Naive B cell (primary cell): Measurements from ENCODE around the gene PHACTR3. TPM values are rescaled to one million over a fixed set of nuclear protein-coding genes. Genes with fewer than 3 reads are reported as not detected.
A peak's percentile ranks its signal among the peaks of the same experiment; 100 is the strongest.
"Not testable (repeated sequence)": the region's sequence is repeated elsewhere in the genome, so short reads cannot be mapped to it uniquely, and the experiment has no call there.

Experiments used
- ATAC-seq, 2 donors: fragments of 150-1000 bp; cut with Tn5 transposase; 2 replicates each; pipeline ENCODE4 v1.10.0; 2021; ENCODE audit warnings: low read depth in 2 of 2, mild to moderate bottlenecking in 2 of 2, moderate library complexity in 2 of 2
- DNase-seq: peaks from one replicate; pipeline ENCODE4 v3.0.0; 2022
- H3K27ac Mint-ChIP-seq, 6 donors: one replicate each; pipeline ENCODE4 v1.8.0; 2020 to 2022; ENCODE audit warnings: mild to moderate bottlenecking in 6 of 6, mixed read lengths in 6 of 6, moderate library complexity in 5 of 6, inconsistent platforms in 2 of 6
- H3K27me3 Mint-ChIP-seq, 3 donors: one replicate each; pipeline ENCODE4 v1.8.0; 2021 to 2022; ENCODE audit warnings: mixed read lengths in 3 of 3, mild to moderate bottlenecking in 1 of 3
- H3K36me3 Mint-ChIP-seq, 2 donors: one replicate each; pipeline ENCODE4 v1.8.0; 2020 to 2022; ENCODE audit warnings: mixed read lengths in 2 of 2, inconsistent platforms in 1 of 2, mild to moderate bottlenecking in 1 of 2
- H3K4me1 Mint-ChIP-seq, 3 donors: one replicate each; pipeline ENCODE4 v1.8.0; 2020 to 2022; ENCODE audit warnings: mixed read lengths in 3 of 3, inconsistent platforms in 1 of 3, mild to moderate bottlenecking in 1 of 3, moderate library complexity in 1 of 3
- H3K4me3 Mint-ChIP-seq, 8 donors: one replicate each; pipeline ENCODE4 v1.8.0; 2020 to 2022; ENCODE audit warnings: mild to moderate bottlenecking in 8 of 8, mixed read lengths in 8 of 8, moderate library complexity in 8 of 8, inconsistent platforms in 2 of 8
- H3K9me3 Mint-ChIP-seq, 7 donors: one replicate each; pipeline ENCODE4 v1.8.0; 2020 to 2022; ENCODE audit warnings: mixed read lengths in 7 of 7, mild to moderate bottlenecking in 5 of 7, inconsistent platforms in 2 of 7, moderate library complexity in 1 of 7
- polyA plus RNA-seq, 6 donors: library from polyadenylated mRNA; unstranded; fragments of 300-500 nt; fragmentation: Illumina TruSeq; gene quantifications; one replicate each; pipeline ENCODE4 v1.2.3, GENCODE V29; 2021; ENCODE audit warnings: low read depth in 6 of 6

The PHACTR3 gene
- polyA plus RNA-seq = not detected

GRCh38 chr20:59603781-59604541 is at the start of gene PHACTR3:
Gene PHACTR3 (plus strand): TSS chr20:59604540. CDS start chr20:59605015, 475 bp downstream.
- Mint-ChIP-seq H3K4me1 (peaks cover 0 to 4% (median 1%) of the 10 kb centered on the region in 3 donors), H3K27ac (no peak within 1 kb of the TSS), H3K27me3 (peaks cover 42 to 77% (median 75%) of the 10 kb centered on the region in 3 donors), H3K9me3 (peaks cover 0 to 2% (median 0%) of the 10 kb centered on the region in 7 donors), H3K4me3 (no peak within 1 kb of the TSS), H3K36me3 (no peaks in the 10 kb centered on the region)
- ATAC-seq (no peak), DNase-seq (no peak)

- DNase-seq, H3K9me3 Mint-ChIP-seq, H3K4me1 Mint-ChIP-seq, H3K36me3 Mint-ChIP-seq, H3K4me3 Mint-ChIP-seq, ATAC-seq: not testable (repeated sequence)
- Mint-ChIP-seq H3K27me3 (peaks cover 4 to 26% (median 15%) of the 10 kb centered on the region in 3 donors), H3K27ac (peak overlapping the region in 1 of 6 donors; percentile 69)
These were observed 46.4 kb upstream of the PHACTR3 start for GRCh38 chr20:59557733-59558529.

- Mint-ChIP-seq H3K4me1 (no peaks in the 10 kb centered on the region), H3K36me3 (no peaks in the 10 kb centered on the region), H3K27me3 (peaks cover 4 to 26% (median 15%) of the 10 kb centered on the region in 3 donors), H3K27ac (peak overlapping the region in 1 of 6 donors; percentile 55), H3K4me3 (no peak overlapping the region), H3K9me3 (peaks cover 0 to 7% (median 0%) of the 10 kb centered on the region in 7 donors)
- ATAC-seq = no peak
- DNase-seq = no peak
These were observed 45.1 kb upstream of the PHACTR3 start for GRCh38 chr20:59559024-59559817.

- Mint-ChIP-seq H3K27ac (peak overlapping the region in 2 of 6 donors; percentile 73 to 89), H3K9me3 (peaks cover 0 to 7% (median 0%) of the 10 kb centered on the region in 7 donors), H3K27me3 (peaks cover 4 to 26% (median 15%) of the 10 kb centered on the region in 3 donors), H3K4me1 (no peaks in the 10 kb centered on the region), H3K4me3 (no peak overlapping the region), H3K36me3 (no peaks in the 10 kb centered on the region)
- no peak for ATAC-seq
- DNase-seq = no peak
These were observed 44.5 kb upstream of the PHACTR3 start for GRCh38 chr20:59559863-59560262.

GRCh38 chr20:59560588-59561227 is 43.6 kb upstream of the PHACTR3 start:
- ATAC-seq (no peak), DNase-seq (no peak)
- Mint-ChIP-seq H3K4me1 (no peaks in the 10 kb centered on the region), H3K27me3 (peaks cover 4 to 26% (median 15%) of the 10 kb centered on the region in 3 donors), H3K4me3 (no peak overlapping the region), H3K27ac (no peak overlapping the region), H3K36me3 (no peaks in the 10 kb centered on the region), H3K9me3 (peaks cover 0 to 7% (median 0%) of the 10 kb centered on the region in 7 donors)

- no peaks in the 10 kb centered on the region for H3K36me3 Mint-ChIP-seq
These were observed 43.1 kb upstream of the PHACTR3 start for GRCh38 chr20:59561228-59561605.

GRCh38 chr20:59561614-59562277 is 42.6 kb upstream of the PHACTR3 start:
- H3K36me3 Mint-ChIP-seq = no peaks in the 10 kb centered on the region
- peaks cover 4 to 25% (median 15%) of the 10 kb centered on the region in 3 donors for H3K27me3 Mint-ChIP-seq
- DNase-seq (no peak), ATAC-seq (no peak)
- H3K9me3 Mint-ChIP-seq = peaks cover 0 to 7% (median 0%) of the 10 kb centered on the region in 7 donors
- H3K27ac Mint-ChIP-seq = no peak overlapping the region
- no peaks in the 10 kb centered on the region for H3K4me1 Mint-ChIP-seq
- no peak overlapping the region for H3K4me3 Mint-ChIP-seq

More at GRCh38 chr20:59561228-59561605, 43.1 kb upstream of the PHACTR3 start:
- DNase-seq (no peak), ATAC-seq (no peak)
- Mint-ChIP-seq H3K27ac (no peak overlapping the region), H3K9me3 (peaks cover 0 to 7% (median 0%) of the 10 kb centered on the region in 7 donors), H3K27me3 (peaks cover 4 to 26% (median 15%) of the 10 kb centered on the region in 3 donors), H3K4me3 (no peak overlapping the region), H3K4me1 (no peaks in the 10 kb centered on the region)

- peaks cover 0 to 5% (median 0%) of the 10 kb centered on the region in 7 donors for H3K9me3 Mint-ChIP-seq
- no peak for DNase-seq
- H3K36me3 Mint-ChIP-seq = peaks cover 0 to 8% of the 10 kb centered on the region in 2 donors
These were observed 40.2 kb upstream of the PHACTR3 start for GRCh38 chr20:59564171-59564570.

GRCh38 chr20:59564943-59565342 is 39.4 kb upstream of the PHACTR3 start:
- H3K4me1 Mint-ChIP-seq = peaks cover 0 to 4% (median 0%) of the 10 kb centered on the region in 3 donors
- peaks cover 0 to 5% (median 0%) of the 10 kb centered on the region in 7 donors for H3K9me3 Mint-ChIP-seq
- no peak overlapping the region for H3K4me3 Mint-ChIP-seq
- H3K27me3 Mint-ChIP-seq = peaks cover 9 to 21% (median 14%) of the 10 kb centered on the region in 3 donors
- no peak for ATAC-seq
- H3K27ac Mint-ChIP-seq = no peak overlapping the region
- H3K36me3 Mint-ChIP-seq = peaks cover 0 to 8% of the 10 kb centered on the region in 2 donors
- DNase-seq = no peak

More at GRCh38 chr20:59564171-59564570, 40.2 kb upstream of the PHACTR3 start:
- ATAC-seq = no peak
- Mint-ChIP-seq H3K27ac (no peak overlapping the region), H3K27me3 (peaks cover 4 to 16% (median 11%) of the 10 kb centered on the region in 3 donors), H3K4me3 (no peak overlapping the region), H3K4me1 (peaks cover 0 to 4% (median 0%) of the 10 kb centered on the region in 3 donors)

- Mint-ChIP-seq H3K4me1 (peaks cover 0 to 4% (median 0%) of the 10 kb centered on the region in 3 donors), H3K27me3 (peaks cover 10 to 23% (median 16%) of the 10 kb centered on the region in 3 donors), H3K4me3 (no peak overlapping the region), H3K27ac (no peak overlapping the region), H3K36me3 (peaks cover 0 to 8% of the 10 kb centered on the region in 2 donors), H3K9me3 (peaks cover 0 to 5% (median 0%) of the 10 kb centered on the region in 7 donors)
- ATAC-seq = no peak
- DNase-seq = no peak
These were observed 38.4 kb upstream of the PHACTR3 start for GRCh38 chr20:59565768-59566461.

- Mint-ChIP-seq H3K27me3 (peaks cover 10 to 29% (median 24%) of the 10 kb centered on the region in 3 donors), H3K9me3 (peaks cover 0 to 5% (median 0%) of the 10 kb centered on the region in 7 donors), H3K36me3 (peaks cover 0 to 8% of the 10 kb centered on the region in 2 donors), H3K4me3 (no peak overlapping the region), H3K27ac (no peak overlapping the region), H3K4me1 (peaks cover 3 to 5% (median 5%) of the 10 kb centered on the region in 3 donors)
- DNase-seq (no peak), ATAC-seq (no peak)
These were observed 37.5 kb upstream of the PHACTR3 start for GRCh38 chr20:59566631-59567524.
